ENCODE data around the gene SPINT2.

The SPINT2 gene

GRCh38 chr19:38294090-38294489, 29.7 kb downstream of the SPINT2 start:
- DNase-seq (ENCODE audit: low spot score): no peak

GRCh38 chr19:38298821-38299680, 34.7 kb downstream of the SPINT2 start:
- DNase-seq (ENCODE audit: low spot score): no peak

GRCh38 chr19:38303517-38304351, 39.4 kb downstream of the SPINT2 start, which contains the start of gene C19orf33:
Gene C19orf33, plus strand, starts transcription at chr19:38304251. Its CDS starts 11 bp downstream, at chr19:38304262.
- peak; percentile 97 for DNase-seq (ENCODE audit: low spot score)

GRCh38 chr19:38304352-38304865, 40.0 kb downstream of the SPINT2 start:
- no peak for DNase-seq (ENCODE audit: low spot score)

GRCh38 chr19:38304866-38305429, 40.6 kb downstream of the SPINT2 start:
- DNase-seq (ENCODE audit: low spot score): peak; percentile 94

- DNase-seq (ENCODE audit: low spot score): no peak
These were observed 41.9 kb downstream of the SPINT2 start for GRCh38 chr19:38306236-38306635.

- DNase-seq (ENCODE audit: low spot score): no peak
These were observed 42.7 kb downstream of the SPINT2 start for GRCh38 chr19:38307076-38307475.

- no peak for DNase-seq (ENCODE audit: low spot score)
These were observed 43.2 kb downstream of the SPINT2 start for GRCh38 chr19:38307597-38307996.

GRCh38 chr19:38308006-38308766, 43.8 kb downstream of the SPINT2 start:
- no peak for DNase-seq (ENCODE audit: low spot score)

- no peak for DNase-seq (ENCODE audit: low spot score)
These were observed 44.7 kb downstream of the SPINT2 start for GRCh38 chr19:38308926-38309614.

- DNase-seq (ENCODE audit: low spot score): no peak
These were observed 45.4 kb downstream of the SPINT2 start for GRCh38 chr19:38309615-38310278.

- DNase-seq (ENCODE audit: low spot score): no peak
These were observed 45.9 kb downstream of the SPINT2 start for GRCh38 chr19:38310279-38310670.

- DNase-seq (ENCODE audit: low spot score): no peak
These were observed 46.6 kb downstream of the SPINT2 start for GRCh38 chr19:38310986-38311385.

- DNase-seq (ENCODE audit: low spot score): peak; percentile 96
These were observed 51.5 kb downstream of the SPINT2 start, which contains the start of gene YIF1B for GRCh38 chr19:38315657-38316476. Gene YIF1B, minus strand, starts transcription at chr19:38315947. Its CDS starts 30 bp downstream, at chr19:38315917.

- DNase-seq (ENCODE audit: low spot score): no peak
These were observed 52.2 kb downstream of the SPINT2 start for GRCh38 chr19:38316477-38317067.

- DNase-seq (ENCODE audit: low spot score): no peak
These were observed 52.8 kb downstream of the SPINT2 start for GRCh38 chr19:38317104-38317612.

GRCh38 chr19:38318660-38319059, 54.3 kb downstream of the SPINT2 start:
- no peak for DNase-seq (ENCODE audit: low spot score)

- DNase-seq (ENCODE audit: low spot score): peak; percentile 74
These were observed 55.3 kb downstream of the SPINT2 start, which contains the start of gene KCNK6 for GRCh38 chr19:38319421-38320258. Gene KCNK6, plus strand, starts transcription at chr19:38319845. Its CDS starts 106 bp downstream, at chr19:38319951.

Measured in LoVo (cell line).